D721Med (cell line): Measurements from ENCODE around the gene P2RX1.

Experiments
- DNase-seq: peaks from one replicate; pipeline ENCODE4 v3.0.0; 2011; ENCODE audit warnings: low spot score; ENCODE audit not compliant: insufficient read length
- FAIRE-seq: peaks from 2 replicates; lab custom pipeline; 2011; peaks lifted over from hg19 to GRCh38; lab: Jason Lieb, UNC
- CTCF ChIP-seq: IDR thresholded peaks from 2 replicates; pipeline ENCODE4 v1.5.1; 2012; ENCODE audit warnings: mild to moderate bottlenecking, control low read depth; ENCODE audit not compliant: insufficient read depth; ENCODE audit errors: missing control alignments

P2RX1 gene

DNA sequence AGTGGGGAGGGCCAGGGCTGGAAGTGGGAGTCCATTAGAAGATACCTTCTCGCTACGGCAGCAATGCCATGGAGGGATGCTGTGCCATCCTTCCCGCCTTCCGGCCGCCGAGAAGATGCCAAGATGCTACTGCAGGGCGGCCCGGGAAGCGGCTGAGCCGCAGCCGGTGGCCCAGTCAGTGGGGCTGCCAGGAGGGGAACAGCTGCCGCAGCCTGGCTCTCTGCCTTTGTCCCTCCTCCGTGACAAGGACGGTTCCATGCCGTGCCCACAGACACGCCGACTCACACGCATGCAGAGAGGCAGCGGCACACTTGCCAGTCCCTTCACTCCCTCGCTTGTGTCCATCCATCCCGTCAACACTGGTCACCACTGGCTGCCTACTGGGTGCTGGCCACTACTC, 50.0 kb downstream of the P2RX1 start:
- FAIRE-seq, result no peak
- no peak for DNase-seq
- no peak for TF ChIP-seq CTCF

- TF ChIP-seq CTCF, result no peak
- no peak for DNase-seq
- FAIRE-seq, result no peak
These were observed 51.1 kb downstream of the P2RX1 start for GRCh38 chr17:3865176-3865575.

DNA sequence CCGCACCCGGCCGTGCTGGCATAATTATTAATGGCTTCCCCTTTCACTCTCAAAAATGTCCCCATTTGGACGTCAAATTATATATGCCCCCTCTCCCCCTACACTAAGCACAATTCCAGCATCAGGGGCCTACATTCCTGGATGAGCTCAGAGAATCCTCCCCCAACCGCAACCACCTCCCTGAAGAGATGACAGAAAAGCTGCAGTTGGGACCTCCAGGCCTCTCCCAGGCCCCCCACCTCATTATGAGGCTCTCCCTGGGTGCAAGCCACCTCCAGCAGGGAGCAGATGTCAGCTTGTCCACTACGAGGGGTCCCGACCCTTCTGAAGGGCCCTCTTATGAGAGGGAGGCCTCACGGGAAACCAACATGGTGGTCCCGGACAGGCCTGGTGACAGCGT, 51.7 kb downstream of the P2RX1 start:
- no peak for TF ChIP-seq CTCF
- FAIRE-seq (no peak), DNase-seq (no peak)

- TF ChIP-seq CTCF, result no peak
- FAIRE-seq (no peak), DNase-seq (no peak)
These were observed 54.2 kb downstream of the P2RX1 start for GRCh38 chr17:3861761-3862681.

DNA sequence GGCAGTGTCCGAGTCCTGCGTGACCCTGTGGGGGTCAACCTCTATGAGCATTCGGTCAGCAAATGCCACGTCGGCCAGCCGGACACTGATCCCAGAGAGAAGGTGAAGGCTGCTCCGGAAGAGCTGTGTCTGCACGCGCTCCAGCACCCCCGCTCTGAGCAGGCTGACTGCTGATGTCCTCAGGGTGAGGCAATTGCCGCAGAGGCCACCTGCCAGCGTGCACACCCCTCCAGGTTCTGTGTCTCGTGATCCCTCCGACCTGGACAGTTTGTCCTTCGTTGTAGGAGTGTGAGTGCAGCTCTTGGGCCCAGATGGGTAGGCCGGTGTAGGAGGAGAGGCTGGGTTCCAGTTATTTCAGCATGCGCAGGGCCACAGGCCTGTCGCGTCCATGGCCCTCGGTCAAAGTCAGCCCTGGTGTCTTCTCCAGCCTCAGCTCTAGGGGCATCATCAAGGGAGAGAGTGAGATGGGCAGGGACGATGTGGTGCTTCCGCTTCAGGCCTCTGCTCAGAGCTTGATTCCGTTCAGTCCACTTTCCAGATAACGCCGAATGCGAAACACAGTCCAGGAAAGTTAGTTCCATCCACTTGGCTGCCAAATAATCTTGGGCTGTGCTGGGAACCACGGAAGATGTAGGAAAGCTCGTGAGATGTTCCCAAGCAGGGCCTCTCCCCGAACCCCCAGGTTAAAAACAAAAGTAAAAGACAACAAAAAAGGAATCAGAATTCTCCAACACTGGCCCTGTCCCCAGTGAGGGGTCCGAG, 55.1 kb downstream of the P2RX1 start:
- DNase-seq (no peak), FAIRE-seq (no peak)
- no peak for TF ChIP-seq CTCF

DNA sequence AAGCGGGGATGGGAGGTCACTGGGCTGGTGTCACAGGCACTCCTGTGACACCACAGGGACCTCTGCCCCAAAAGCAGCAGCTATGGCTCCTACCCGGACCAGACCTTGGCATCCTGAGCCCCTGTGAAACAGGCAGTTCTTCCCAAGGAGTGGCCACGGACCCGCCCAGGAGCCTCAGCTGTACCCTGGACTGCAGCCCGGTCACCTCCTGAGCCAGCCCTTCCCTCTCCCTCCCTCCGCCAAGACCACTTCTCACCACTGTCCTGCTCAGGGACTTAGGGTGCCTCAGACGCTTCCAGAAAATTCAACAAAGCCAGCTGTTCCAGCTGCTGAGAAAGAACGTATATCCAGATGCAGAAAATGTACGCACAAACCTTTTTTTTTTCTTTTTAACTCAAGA, 56.3 kb downstream of the P2RX1 start:
- no peak for TF ChIP-seq CTCF
- DNase-seq (no peak), FAIRE-seq (no peak)
